RWPE2 (cell line): ENCODE measurements around the gene CDH12.

ENCODE experiments used
- ATAC-seq: fragments of 200-7000 bp; cut with Tn5 transposase; 3 replicates; pipeline ENCODE4 v1.9.1; 2021; ENCODE audit warnings: low read depth
- DNase-seq: peaks from one replicate; pipeline ENCODE4 v3.0.0-alpha.2; 2020; ENCODE audit warnings: low spot score
- H3K27ac ChIP-seq: fragments of 450-650 bp; 2 replicates; pipeline ENCODE4 v1.5.1; 2017; ENCODE audit warnings: mild to moderate bottlenecking; ENCODE audit not compliant: poor library complexity, severe bottlenecking
- H3K27me3 ChIP-seq: fragments of 250-450 bp; sonication (Bioruptor Pico); 2 replicates; pipeline ENCODE4 v1.5.1; 2021; ENCODE audit warnings: mild to moderate bottlenecking, moderate library complexity; ENCODE audit not compliant: insufficient read depth, poor library complexity, severe bottlenecking
- H3K36me3 ChIP-seq: fragments of 250-450 bp; sonication (Bioruptor Pico); 2 replicates; pipeline ENCODE4 v1.5.1; 2020; ENCODE audit warnings: low read depth, mild to moderate bottlenecking, moderate library complexity
- H3K4me1 ChIP-seq: fragments of 250-450 bp; sonication (Bioruptor Pico); 2 replicates; pipeline ENCODE4 v1.5.1; 2021; ENCODE audit warnings: mild to moderate bottlenecking, moderate library complexity; ENCODE audit not compliant: insufficient read depth, poor library complexity, severe bottlenecking
- H3K4me3 ChIP-seq: fragments of 250-450 bp; sonication (Bioruptor Pico); 2 replicates; pipeline ENCODE4 v1.5.1; 2021; ENCODE audit warnings: mild to moderate bottlenecking, moderate library complexity; ENCODE audit not compliant: severe bottlenecking
- H3K9me3 ChIP-seq: fragments of 250-450 bp; sonication (Bioruptor Pico); 2 replicates; pipeline ENCODE4 v1.5.1; 2021; ENCODE audit warnings: mild to moderate bottlenecking, moderate library complexity; ENCODE audit not compliant: severe bottlenecking
- TF ChIP-seq, protein P1 (sequence below): fragments of 450-650 bp; IDR thresholded peaks from one replicate; pipeline ENCODE4 v1.5.1; 2017; ENCODE audit warnings: mild to moderate bottlenecking, moderate library complexity; ENCODE audit not compliant: poor library complexity, severe bottlenecking

Gene CDH12

DNA sequence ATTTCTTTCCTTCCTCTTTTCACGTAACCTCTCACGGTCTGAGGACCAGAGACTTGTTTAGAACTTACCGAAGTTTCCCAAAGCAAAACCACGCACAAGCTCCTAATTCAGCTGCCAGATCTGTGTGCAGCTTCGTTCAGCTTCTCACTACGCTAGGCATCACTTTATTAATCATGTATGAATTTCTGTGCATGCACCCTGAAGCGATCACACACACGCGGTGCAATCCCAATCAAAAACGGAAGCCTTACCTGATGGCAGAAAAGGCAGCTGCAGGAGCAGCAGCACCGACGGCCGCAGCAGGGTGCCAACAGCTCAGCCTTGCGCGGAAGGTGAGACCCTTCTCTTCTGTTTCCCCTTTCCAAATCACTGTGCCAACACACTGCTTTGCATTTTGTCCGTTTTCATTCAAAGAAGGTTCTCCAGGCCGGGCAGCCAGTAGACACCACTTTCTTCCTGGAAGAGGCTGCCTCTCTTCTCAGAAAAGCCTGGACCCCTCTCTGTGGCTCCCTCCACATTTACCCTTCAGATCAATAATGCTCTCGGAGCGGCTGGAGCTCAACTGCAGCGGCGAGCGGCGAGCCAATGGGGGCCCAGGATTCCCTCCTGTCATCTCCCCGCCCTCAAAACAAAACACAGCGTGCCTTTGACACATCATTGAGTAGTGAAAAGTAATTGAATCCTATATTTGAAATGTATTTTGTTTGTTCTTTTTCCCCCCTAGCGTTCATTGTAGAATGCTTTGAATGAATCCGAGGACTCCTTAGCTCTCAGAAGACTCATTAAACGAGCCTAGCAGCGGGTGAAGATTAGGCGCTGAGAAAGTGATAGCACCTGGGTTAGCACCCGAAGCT lies at the start of gene CDH12:
Gene CDH12, minus strand, starts transcription at position 538 of the 854 bp plus-strand sequence.
- Histone ChIP-seq H3K9me3 (no peaks in the 10 kb centered on the region), H3K4me1 (peaks cover 10% of the 10 kb centered on the region), H3K4me3 (peak within 1 kb of the TSS; percentile 25), H3K27ac (no peak within 1 kb of the TSS), H3K27me3 (peaks cover 50% of the 10 kb centered on the region), H3K36me3 (no peaks in the 10 kb centered on the region)
- ATAC-seq: peak; percentile 79
- DNase-seq: no peak
- TF ChIP-seq, protein P1, sequence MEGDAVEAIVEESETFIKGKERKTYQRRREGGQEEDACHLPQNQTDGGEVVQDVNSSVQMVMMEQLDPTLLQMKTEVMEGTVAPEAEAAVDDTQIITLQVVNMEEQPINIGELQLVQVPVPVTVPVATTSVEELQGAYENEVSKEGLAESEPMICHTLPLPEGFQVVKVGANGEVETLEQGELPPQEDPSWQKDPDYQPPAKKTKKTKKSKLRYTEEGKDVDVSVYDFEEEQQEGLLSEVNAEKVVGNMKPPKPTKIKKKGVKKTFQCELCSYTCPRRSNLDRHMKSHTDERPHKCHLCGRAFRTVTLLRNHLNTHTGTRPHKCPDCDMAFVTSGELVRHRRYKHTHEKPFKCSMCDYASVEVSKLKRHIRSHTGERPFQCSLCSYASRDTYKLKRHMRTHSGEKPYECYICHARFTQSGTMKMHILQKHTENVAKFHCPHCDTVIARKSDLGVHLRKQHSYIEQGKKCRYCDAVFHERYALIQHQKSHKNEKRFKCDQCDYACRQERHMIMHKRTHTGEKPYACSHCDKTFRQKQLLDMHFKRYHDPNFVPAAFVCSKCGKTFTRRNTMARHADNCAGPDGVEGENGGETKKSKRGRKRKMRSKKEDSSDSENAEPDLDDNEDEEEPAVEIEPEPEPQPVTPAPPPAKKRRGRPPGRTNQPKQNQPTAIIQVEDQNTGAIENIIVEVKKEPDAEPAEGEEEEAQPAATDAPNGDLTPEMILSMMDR: no peak

DNA sequence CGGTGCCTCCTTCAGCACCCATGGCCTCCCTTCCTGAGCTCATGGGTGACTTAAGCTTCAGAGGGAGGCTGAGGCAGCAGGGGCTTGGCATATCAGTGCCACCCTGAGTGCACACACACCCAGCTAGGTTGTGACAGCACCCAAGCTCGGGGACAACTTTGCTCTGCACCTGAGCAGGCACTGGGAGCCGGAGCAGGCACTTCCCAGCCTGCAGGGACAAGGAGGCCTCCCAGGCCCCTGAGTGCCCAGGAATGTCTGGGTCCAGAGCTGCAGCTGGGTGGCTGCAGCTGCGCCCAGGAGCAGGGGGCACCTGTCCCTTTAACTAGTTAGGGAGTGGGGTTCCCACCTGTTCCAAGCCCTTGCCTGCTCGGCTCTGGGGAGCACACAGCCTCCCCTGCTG lies 48.7 kb upstream of the CDH12 start:
- ATAC-seq (no peak), DNase-seq (peak; percentile 41)
- Histone ChIP-seq H3K27ac (no peak overlapping the region), H3K36me3 (no peaks in the 10 kb centered on the region), H3K27me3 (no peaks in the 10 kb centered on the region), H3K4me3 (no peak overlapping the region), H3K4me1 (no peaks in the 10 kb centered on the region), H3K9me3 (no peaks in the 10 kb centered on the region)
- TF ChIP-seq, protein P1: no peak

DNA sequence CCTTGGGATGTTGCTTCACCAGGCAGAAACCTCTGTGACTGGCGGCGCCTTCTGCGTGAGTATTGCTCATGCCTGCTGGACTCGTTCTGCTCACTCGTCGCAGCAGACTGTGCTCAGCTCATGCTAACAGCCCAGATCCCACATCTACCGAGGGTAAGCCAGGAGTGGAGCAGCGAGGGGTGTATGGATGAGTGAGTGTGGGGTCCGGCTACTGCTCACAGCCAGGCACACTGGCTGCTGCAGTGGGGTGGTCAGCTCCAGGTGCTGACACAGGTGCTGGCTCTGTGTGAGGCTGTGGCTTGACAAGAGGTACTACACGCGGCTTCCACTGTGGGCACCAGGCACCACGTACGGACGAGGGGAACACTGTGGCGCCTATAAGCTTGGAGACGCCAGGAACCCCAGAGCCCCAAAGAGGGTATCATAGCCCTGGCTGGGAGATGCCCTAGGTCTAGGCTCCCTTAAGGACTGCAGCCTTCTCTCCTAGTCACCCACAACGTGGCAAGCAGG lies 47.7 kb upstream of the CDH12 start:
- Histone ChIP-seq H3K4me1 (peaks cover 5% of the 10 kb centered on the region), H3K9me3 (no peaks in the 10 kb centered on the region), H3K27ac (no peak overlapping the region), H3K27me3 (no peaks in the 10 kb centered on the region), H3K4me3 (no peak overlapping the region), H3K36me3 (no peaks in the 10 kb centered on the region)
- no peak for ATAC-seq
- TF ChIP-seq, protein P1: no peak
- DNase-seq: peak; percentile 33

DNA sequence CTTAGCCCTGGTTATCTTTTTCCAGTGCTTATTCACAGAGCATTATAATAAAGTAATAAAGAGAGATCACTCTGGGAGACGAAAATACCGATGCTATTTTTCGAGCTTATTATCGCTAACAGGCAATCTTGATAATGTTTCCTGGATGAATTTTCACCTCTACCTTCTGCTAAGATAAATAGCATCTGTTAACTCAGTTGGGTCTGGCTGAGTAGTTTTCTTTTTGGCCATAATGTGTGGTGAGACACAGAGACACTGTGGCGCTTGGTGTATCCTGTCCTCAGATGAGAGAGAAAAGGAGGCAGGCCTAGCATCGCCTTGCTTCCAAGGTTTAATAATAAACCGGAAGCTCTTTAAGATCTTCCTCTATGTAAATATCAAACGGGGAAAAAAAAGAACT lies 46.2 kb upstream of the CDH12 start:
- TF ChIP-seq, protein P1: no peak
- no peak for DNase-seq

DNA sequence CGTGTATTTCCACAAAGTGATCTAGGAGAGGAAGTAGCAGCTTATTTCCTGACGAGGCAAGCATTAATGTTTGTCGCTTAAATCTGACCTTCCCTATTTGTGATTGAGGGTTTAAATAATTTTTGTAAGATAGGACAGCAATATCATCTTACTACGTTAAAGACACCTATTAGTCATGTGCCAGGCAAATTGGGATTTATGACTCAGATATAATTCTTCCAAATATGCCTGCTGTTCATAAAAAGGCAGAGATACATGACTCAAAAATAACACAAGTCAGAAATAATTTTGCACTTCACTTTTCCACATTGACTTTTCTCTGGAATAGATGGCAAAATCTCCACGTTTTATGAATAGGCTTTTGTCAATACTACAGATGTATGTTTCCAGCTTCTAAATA lies 43.0 kb upstream of the CDH12 start:
- TF ChIP-seq, protein P1: no peak
- no peak overlapping the region for H3K4me3 ChIP-seq
- no peaks in the 10 kb centered on the region for H3K36me3 ChIP-seq
- H3K27ac ChIP-seq: peak overlapping the region; percentile 17
- no peaks in the 10 kb centered on the region for H3K9me3 ChIP-seq
- no peak for DNase-seq
- H3K27me3 ChIP-seq: no peaks in the 10 kb centered on the region
- ATAC-seq: peak; percentile 82
- H3K4me1 ChIP-seq: peaks cover 25% of the 10 kb centered on the region

More for the DNA sequence above, 46.2 kb upstream of the CDH12 start:
- H3K27me3 ChIP-seq: no peaks in the 10 kb centered on the region
- H3K9me3 ChIP-seq: no peaks in the 10 kb centered on the region
- no peak for ATAC-seq
- no peak overlapping the region for H3K4me3 ChIP-seq
- no peaks in the 10 kb centered on the region for H3K36me3 ChIP-seq
- H3K4me1 ChIP-seq: peaks cover 7% of the 10 kb centered on the region
- no peak overlapping the region for H3K27ac ChIP-seq
